K562 (cell line): ENCODE data around the gene ZFYVE27.

Experiments
- MAZ ChIP-seq, 2 experiments: fragments of 450-650 bp in 1 of 2; sonication (generic) in 1 of 2; formaldehyde crosslinking; IDR thresholded peaks in 1 of 2; conservative IDR thresholded peaks in 1 of 2; 2 replicates each; pipeline versions ENCODE4 v1.4.0 to v1.5.0; 2020; ENCODE audit warnings: mild to moderate bottlenecking in 1 of 2, missing genetic modification reagents in 1 of 2
- ZNF436 ChIP-seq: fragments of 250-450, 450-650 bp; sonication (Bioruptor Pico); formaldehyde crosslinking; IDR thresholded peaks from 2 replicates; pipeline ENCODE4 v1.7.0; 2020; ENCODE audit warnings: mild to moderate bottlenecking
- TF ChIP-seq, protein P1 (sequence below), 3 experiments: IDR thresholded peaks in 2 of 3; conservative IDR thresholded peaks in 1 of 3; 2 replicates each; pipeline ENCODE4 v1.5.1; 2011 to 2012; ENCODE audit warnings: low read length in 3 of 3, mild to moderate bottlenecking in 3 of 3, control low read depth in 2 of 3, improper control_type of control experiment in 1 of 3, inconsistent platforms in 1 of 3, low read depth in 1 of 3, mixed read lengths in 1 of 3, moderate library complexity in 1 of 3; ENCODE audit not compliant: insufficient read depth in 2 of 3
- TF ChIP-seq, protein P2 (sequence below): sonication (generic); formaldehyde crosslinking; IDR thresholded peaks from 2 replicates; pipeline ENCODE4 v1.8.1; 2023; ENCODE audit warnings: mild to moderate bottlenecking, missing genetic modification reagents
- TF ChIP-seq, protein P3 (sequence below): sonication (generic); formaldehyde crosslinking; IDR thresholded peaks from 2 replicates; pipeline ENCODE4 v1.8.0; 2022; ENCODE audit warnings: mild to moderate bottlenecking, missing genetic modification reagents

DNA sequence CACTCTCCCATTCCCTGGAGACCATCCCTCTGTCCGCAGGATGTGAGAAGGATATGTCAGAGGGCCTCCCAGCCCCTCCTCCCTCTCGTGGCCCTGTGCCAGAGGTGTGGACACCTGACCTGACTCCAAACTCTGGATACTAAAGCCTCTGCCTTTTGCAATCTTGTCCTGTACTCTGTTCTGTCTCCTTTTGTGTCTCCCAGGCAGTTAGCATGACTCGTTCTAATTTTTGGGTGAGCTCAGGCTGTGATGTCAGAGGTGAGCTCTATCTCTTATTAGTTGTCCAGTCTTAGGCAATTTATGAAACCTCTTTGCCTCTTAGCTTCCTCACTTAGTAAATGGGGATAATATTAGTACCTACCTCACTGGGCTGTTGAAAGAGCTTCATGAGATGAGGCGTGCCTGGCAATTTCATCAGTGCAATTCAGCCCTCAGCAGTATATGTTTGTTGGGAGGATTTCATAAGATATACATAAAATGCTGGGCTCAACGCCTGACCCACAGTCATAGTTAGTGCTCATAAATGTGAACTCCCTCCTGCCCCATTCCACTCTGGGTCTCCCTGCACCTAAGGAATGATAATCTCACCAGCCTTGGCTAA lies 12.5 kb upstream of the ZFYVE27 start:
- TF ChIP-seq, protein P1, sequence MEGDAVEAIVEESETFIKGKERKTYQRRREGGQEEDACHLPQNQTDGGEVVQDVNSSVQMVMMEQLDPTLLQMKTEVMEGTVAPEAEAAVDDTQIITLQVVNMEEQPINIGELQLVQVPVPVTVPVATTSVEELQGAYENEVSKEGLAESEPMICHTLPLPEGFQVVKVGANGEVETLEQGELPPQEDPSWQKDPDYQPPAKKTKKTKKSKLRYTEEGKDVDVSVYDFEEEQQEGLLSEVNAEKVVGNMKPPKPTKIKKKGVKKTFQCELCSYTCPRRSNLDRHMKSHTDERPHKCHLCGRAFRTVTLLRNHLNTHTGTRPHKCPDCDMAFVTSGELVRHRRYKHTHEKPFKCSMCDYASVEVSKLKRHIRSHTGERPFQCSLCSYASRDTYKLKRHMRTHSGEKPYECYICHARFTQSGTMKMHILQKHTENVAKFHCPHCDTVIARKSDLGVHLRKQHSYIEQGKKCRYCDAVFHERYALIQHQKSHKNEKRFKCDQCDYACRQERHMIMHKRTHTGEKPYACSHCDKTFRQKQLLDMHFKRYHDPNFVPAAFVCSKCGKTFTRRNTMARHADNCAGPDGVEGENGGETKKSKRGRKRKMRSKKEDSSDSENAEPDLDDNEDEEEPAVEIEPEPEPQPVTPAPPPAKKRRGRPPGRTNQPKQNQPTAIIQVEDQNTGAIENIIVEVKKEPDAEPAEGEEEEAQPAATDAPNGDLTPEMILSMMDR (IDR thresholded peaks at IDR 0.05 in 2 of 3, conservative IDR thresholded peaks at IDR 0.05 in 1 of 3; ENCODE audit: insufficient read depth in 2 of 3, low read depth in 1 of 3, low read length in 3 of 3), result no peak
- TF ChIP-seq, protein P2, sequence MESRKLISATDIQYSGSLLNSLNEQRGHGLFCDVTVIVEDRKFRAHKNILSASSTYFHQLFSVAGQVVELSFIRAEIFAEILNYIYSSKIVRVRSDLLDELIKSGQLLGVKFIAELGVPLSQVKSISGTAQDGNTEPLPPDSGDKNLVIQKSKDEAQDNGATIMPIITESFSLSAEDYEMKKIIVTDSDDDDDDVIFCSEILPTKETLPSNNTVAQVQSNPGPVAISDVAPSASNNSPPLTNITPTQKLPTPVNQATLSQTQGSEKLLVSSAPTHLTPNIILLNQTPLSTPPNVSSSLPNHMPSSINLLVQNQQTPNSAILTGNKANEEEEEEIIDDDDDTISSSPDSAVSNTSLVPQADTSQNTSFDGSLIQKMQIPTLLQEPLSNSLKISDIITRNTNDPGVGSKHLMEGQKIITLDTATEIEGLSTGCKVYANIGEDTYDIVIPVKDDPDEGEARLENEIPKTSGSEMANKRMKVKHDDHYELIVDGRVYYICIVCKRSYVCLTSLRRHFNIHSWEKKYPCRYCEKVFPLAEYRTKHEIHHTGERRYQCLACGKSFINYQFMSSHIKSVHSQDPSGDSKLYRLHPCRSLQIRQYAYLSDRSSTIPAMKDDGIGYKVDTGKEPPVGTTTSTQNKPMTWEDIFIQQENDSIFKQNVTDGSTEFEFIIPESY (CRISPR knock-in tag), result no peak
- TF ChIP-seq MAZ (CRISPR knock-in tag; conservative IDR thresholded peaks at IDR 0.05 in 1 of 2, IDR thresholded peaks at IDR 0.05 in 1 of 2) (no peak), ZNF436 (CRISPR knock-in tag) (no peak)
- TF ChIP-seq, protein P3, sequence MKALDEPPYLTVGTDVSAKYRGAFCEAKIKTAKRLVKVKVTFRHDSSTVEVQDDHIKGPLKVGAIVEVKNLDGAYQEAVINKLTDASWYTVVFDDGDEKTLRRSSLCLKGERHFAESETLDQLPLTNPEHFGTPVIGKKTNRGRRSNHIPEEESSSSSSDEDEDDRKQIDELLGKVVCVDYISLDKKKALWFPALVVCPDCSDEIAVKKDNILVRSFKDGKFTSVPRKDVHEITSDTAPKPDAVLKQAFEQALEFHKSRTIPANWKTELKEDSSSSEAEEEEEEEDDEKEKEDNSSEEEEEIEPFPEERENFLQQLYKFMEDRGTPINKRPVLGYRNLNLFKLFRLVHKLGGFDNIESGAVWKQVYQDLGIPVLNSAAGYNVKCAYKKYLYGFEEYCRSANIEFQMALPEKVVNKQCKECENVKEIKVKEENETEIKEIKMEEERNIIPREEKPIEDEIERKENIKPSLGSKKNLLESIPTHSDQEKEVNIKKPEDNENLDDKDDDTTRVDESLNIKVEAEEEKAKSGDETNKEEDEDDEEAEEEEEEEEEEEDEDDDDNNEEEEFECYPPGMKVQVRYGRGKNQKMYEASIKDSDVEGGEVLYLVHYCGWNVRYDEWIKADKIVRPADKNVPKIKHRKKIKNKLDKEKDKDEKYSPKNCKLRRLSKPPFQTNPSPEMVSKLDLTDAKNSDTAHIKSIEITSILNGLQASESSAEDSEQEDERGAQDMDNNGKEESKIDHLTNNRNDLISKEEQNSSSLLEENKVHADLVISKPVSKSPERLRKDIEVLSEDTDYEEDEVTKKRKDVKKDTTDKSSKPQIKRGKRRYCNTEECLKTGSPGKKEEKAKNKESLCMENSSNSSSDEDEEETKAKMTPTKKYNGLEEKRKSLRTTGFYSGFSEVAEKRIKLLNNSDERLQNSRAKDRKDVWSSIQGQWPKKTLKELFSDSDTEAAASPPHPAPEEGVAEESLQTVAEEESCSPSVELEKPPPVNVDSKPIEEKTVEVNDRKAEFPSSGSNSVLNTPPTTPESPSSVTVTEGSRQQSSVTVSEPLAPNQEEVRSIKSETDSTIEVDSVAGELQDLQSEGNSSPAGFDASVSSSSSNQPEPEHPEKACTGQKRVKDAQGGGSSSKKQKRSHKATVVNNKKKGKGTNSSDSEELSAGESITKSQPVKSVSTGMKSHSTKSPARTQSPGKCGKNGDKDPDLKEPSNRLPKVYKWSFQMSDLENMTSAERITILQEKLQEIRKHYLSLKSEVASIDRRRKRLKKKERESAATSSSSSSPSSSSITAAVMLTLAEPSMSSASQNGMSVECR, result no peak
